Measurements from ENCODE around the gene EPM2A. TPM values are rescaled to one million over a fixed set of nuclear protein-coding genes. Genes with fewer than 3 reads are reported as not detected.

The EPM2A gene
- total RNA-seq, 1 donor from 2014 or later = 4.2 TPM

GRCh38 chr6:145600299-145600698 is 135.0 kb downstream of the EPM2A start:
- peaks cover 2% of the 10 kb centered on the region for H3K27me3 Mint-ChIP-seq

GRCh38 chr6:145588981-145589380 is 146.3 kb downstream of the EPM2A start:
- H3K4me1 Mint-ChIP-seq = no peaks in the 10 kb centered on the region
- H3K27ac Mint-ChIP-seq = no peak overlapping the region
- no peaks in the 10 kb centered on the region for H3K27me3 Mint-ChIP-seq
- no peaks in the 10 kb centered on the region for H3K9me3 Mint-ChIP-seq
- no peak for DNase-seq
- no peaks in the 10 kb centered on the region for H3K36me3 Mint-ChIP-seq (ENCODE audit: low read depth)
- intact Hi-C loops (cut with micrococcal nuclease) = no loop called here
- H3K4me3 Mint-ChIP-seq = no peak overlapping the region

More at GRCh38 chr6:145600299-145600698, 135.0 kb downstream of the EPM2A start:
- no peak for DNase-seq
- Mint-ChIP-seq H3K9me3 (no peaks in the 10 kb centered on the region), H3K36me3 (ENCODE audit: low read depth) (no peaks in the 10 kb centered on the region), H3K4me3 (no peak overlapping the region), H3K4me1 (no peaks in the 10 kb centered on the region), H3K27ac (no peak overlapping the region)
- intact Hi-C loops (cut with micrococcal nuclease) = no loop called here

GRCh38 chr6:145587334-145587733 is 148.0 kb downstream of the EPM2A start:
- Mint-ChIP-seq H3K4me1 (no peaks in the 10 kb centered on the region), H3K36me3 (ENCODE audit: low read depth) (no peaks in the 10 kb centered on the region), H3K9me3 (no peaks in the 10 kb centered on the region), H3K27ac (no peak overlapping the region), H3K4me3 (no peak overlapping the region), H3K27me3 (no peaks in the 10 kb centered on the region)
- no peak for DNase-seq
- intact Hi-C loops (cut with micrococcal nuclease) = no loop called here

GRCh38 chr6:145583753-145584152 is 151.6 kb downstream of the EPM2A start:
- Mint-ChIP-seq H3K36me3 (ENCODE audit: low read depth) (no peaks in the 10 kb centered on the region), H3K27me3 (no peaks in the 10 kb centered on the region), H3K9me3 (no peaks in the 10 kb centered on the region), H3K27ac (no peak overlapping the region), H3K4me1 (no peaks in the 10 kb centered on the region), H3K4me3 (no peak overlapping the region)
- no peak for DNase-seq
- intact Hi-C loops (cut with micrococcal nuclease) = no loop called here

Other genes with a start within 250 kb of the EPM2A start
- gene FBXO30, start 79.3 kb upstream of the EPM2A start, total RNA-seq = 6.3 and 6.6 TPM in 2 replicates
- gene SHPRH, start 228.8 kb upstream of the EPM2A start, total RNA-seq = 20.7 and 20.9 TPM in 2 replicates